ENCODE measurements around the gene SNRNP70.

- no peak for TF ChIP-seq CTCF (IDR thresholded peaks at IDR 0.05)
- no peak for TF ChIP-seq POLR2A (IDR thresholded peaks at IDR 0.05)
These were observed 31.3 kb downstream of the SNRNP70 start for GRCh38 chr19:49116544-49116943.
